ENCODE data around the gene ENGASE.

DNA sequence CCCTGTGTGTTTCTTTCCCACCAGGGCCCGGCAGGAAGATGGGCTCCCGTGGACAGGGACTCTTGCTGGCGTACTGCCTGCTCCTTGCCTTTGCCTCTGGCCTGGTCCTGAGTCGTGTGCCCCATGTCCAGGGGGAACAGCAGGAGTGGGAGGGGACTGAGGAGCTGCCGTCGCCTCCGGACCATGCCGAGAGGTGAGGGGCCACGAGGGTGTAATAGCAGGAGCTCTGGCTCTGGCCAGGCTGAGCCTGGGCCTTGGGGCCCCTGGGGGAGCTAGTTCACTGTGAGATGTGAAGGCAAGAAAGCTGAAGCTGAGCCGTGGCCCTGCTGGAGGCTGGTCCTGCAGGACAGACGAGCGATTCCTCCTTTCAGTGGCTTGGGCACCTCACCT is 30.7 kb upstream of the ENGASE start:
- TF ChIP-seq TAF1 (IDR thresholded peaks at IDR 0.05; ENCODE audit: borderline replicate concordance, insufficient read depth, low read length) = no peak
- TF ChIP-seq POLR2AphosphoS5 (IDR thresholded peaks at IDR 0.05; ENCODE audit: low read depth, low read length) = no peak
- no peak for TF ChIP-seq REST (IDR thresholded peaks at IDR 0.05; ENCODE audit: insufficient read depth in 1 of 2, low read depth in 2 of 2, low read length in 2 of 2)
